HL-60 (cell line): ENCODE data around the gene CREBL2.
"Not testable (repeated sequence)": the region's sequence is repeated elsewhere in the genome, so short reads cannot be mapped to it uniquely, and the experiment has no call there.

ENCODE experiments used
- GABPA ChIP-seq: IDR thresholded peaks from 2 replicates; pipeline ENCODE4 v1.6.1; 2012; ENCODE audit warnings: low read depth
- POLR2AphosphoS5 ChIP-seq: IDR thresholded peaks from 2 replicates; pipeline ENCODE4 v1.6.1; 2012; ENCODE audit warnings: low read depth
- TF ChIP-seq, protein P1 (sequence below): IDR thresholded peaks from one replicate; pipeline ENCODE4 v1.5.1; 2011; ENCODE audit warnings: low read length, control low read depth, inconsistent platforms; ENCODE audit not compliant: insufficient read depth
- TF ChIP-seq, protein P2 (sequence below): IDR thresholded peaks from 2 replicates; pipeline ENCODE4 v1.6.1; 2012; ENCODE audit warnings: low read depth; ENCODE audit not compliant: insufficient replicate concordance

DNA sequence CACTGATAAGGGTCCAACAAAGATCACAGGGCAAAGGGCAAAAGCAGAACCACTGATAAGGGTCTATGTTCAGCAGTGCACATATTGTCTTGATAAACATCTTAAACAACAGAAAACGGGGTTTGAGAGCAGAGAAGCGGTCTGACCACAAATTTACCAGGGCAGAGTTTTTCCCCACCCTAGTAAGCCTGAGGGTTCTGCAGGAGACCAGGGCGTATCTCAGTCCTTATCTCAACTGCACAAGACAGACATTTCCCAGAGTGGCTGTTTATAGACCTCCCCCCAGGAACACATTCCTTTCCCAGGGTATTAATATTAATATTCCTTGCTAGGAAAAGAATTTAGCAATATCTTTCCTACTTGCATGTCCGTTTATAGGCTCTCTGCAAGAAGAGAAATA lies 28.3 kb downstream of the CREBL2 start:
- TF ChIP-seq, protein P1, sequence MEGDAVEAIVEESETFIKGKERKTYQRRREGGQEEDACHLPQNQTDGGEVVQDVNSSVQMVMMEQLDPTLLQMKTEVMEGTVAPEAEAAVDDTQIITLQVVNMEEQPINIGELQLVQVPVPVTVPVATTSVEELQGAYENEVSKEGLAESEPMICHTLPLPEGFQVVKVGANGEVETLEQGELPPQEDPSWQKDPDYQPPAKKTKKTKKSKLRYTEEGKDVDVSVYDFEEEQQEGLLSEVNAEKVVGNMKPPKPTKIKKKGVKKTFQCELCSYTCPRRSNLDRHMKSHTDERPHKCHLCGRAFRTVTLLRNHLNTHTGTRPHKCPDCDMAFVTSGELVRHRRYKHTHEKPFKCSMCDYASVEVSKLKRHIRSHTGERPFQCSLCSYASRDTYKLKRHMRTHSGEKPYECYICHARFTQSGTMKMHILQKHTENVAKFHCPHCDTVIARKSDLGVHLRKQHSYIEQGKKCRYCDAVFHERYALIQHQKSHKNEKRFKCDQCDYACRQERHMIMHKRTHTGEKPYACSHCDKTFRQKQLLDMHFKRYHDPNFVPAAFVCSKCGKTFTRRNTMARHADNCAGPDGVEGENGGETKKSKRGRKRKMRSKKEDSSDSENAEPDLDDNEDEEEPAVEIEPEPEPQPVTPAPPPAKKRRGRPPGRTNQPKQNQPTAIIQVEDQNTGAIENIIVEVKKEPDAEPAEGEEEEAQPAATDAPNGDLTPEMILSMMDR, result not testable (repeated sequence)
- TF ChIP-seq POLR2AphosphoS5, GABPA: not testable (repeated sequence)
- TF ChIP-seq, protein P2, sequence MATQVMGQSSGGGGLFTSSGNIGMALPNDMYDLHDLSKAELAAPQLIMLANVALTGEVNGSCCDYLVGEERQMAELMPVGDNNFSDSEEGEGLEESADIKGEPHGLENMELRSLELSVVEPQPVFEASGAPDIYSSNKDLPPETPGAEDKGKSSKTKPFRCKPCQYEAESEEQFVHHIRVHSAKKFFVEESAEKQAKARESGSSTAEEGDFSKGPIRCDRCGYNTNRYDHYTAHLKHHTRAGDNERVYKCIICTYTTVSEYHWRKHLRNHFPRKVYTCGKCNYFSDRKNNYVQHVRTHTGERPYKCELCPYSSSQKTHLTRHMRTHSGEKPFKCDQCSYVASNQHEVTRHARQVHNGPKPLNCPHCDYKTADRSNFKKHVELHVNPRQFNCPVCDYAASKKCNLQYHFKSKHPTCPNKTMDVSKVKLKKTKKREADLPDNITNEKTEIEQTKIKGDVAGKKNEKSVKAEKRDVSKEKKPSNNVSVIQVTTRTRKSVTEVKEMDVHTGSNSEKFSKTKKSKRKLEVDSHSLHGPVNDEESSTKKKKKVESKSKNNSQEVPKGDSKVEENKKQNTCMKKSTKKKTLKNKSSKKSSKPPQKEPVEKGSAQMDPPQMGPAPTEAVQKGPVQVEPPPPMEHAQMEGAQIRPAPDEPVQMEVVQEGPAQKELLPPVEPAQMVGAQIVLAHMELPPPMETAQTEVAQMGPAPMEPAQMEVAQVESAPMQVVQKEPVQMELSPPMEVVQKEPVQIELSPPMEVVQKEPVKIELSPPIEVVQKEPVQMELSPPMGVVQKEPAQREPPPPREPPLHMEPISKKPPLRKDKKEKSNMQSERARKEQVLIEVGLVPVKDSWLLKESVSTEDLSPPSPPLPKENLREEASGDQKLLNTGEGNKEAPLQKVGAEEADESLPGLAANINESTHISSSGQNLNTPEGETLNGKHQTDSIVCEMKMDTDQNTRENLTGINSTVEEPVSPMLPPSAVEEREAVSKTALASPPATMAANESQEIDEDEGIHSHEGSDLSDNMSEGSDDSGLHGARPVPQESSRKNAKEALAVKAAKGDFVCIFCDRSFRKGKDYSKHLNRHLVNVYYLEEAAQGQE, result not testable (repeated sequence)
